IMR-90 (cell line): ENCODE data around the gene TPM3. TPM values are rescaled to one million over a fixed set of nuclear protein-coding genes. Genes with fewer than 3 reads are reported as not detected.
"Not testable (repeated sequence)": the region's sequence is repeated elsewhere in the genome, so short reads cannot be mapped to it uniquely, and the experiment has no call there.

Experiments
- ATAC-seq: fragments of 200-7000 bp; cut with Tn5 transposase; 2 replicates; pipeline ENCODE4 v1.9.1; 2020; ENCODE audit warnings: low read depth, mild to moderate bottlenecking, moderate library complexity
- BruUV-seq: library from RNA; stranded (reverse); fragments of 400-500 nt; replicated peaks from 2 replicates; lab custom pipeline; 2021; lab: Mats Ljungman, UMichigan
- CTCF ChIA-PET: fragments of 300-600 bp; formaldehyde crosslinking; extraction: SDS; loops from one replicate; lab custom pipeline; 2021; ENCODE audit warnings: antibody characterized with exemption; lab: Yijun Ruan, JAX
- POLR2A ChIA-PET: fragments of 300-600 bp; sonication (Branson Sonifier 250); formaldehyde crosslinking; loops from one replicate; lab custom pipeline; 2022; ENCODE audit warnings: antibody characterized with exemption; ENCODE audit not compliant: unreplicated experiment; lab: Charles Lee
- DNase-seq: peaks from one replicate; pipeline ENCODE4 v3.0.0; 2013
- H2AFZ ChIP-seq: replicated peaks from 2 replicates; pipeline ENCODE3; 2013; ENCODE audit warnings: low read length, mild to moderate bottlenecking; ENCODE audit not compliant: poor library complexity
- H2AK5ac ChIP-seq: 2 replicates; pipeline ENCODE4 v1.6.1; 2013; ENCODE audit warnings: low read depth, low read length, inconsistent platforms
- H2AK9ac ChIP-seq: replicated peaks from 2 replicates; pipeline ENCODE3; 2013; ENCODE audit warnings: mild to moderate bottlenecking, low read depth, low read length, moderate library complexity; ENCODE audit not compliant: poor library complexity
- H2BK120ac ChIP-seq: 2 replicates; pipeline ENCODE4 v1.6.1; 2013; ENCODE audit warnings: low read depth, low read length, inconsistent platforms
- H2BK15ac ChIP-seq: 3 replicates; pipeline ENCODE4 v1.6.1; 2013; ENCODE audit warnings: low read depth, low read length, inconsistent platforms
- H2BK20ac ChIP-seq: 2 replicates; pipeline ENCODE4 v1.6.1; 2013; ENCODE audit warnings: low read depth, mild to moderate bottlenecking, inconsistent platforms, low read length, moderate library complexity
- H2BK5ac ChIP-seq: 2 replicates; pipeline ENCODE4 v1.6.1; 2013; ENCODE audit warnings: mild to moderate bottlenecking, low read depth, low read length, inconsistent platforms; ENCODE audit not compliant: poor library complexity, severe bottlenecking
- H3K14ac ChIP-seq: replicated peaks from 2 replicates; pipeline ENCODE4 v1.6.1; 2013; ENCODE audit warnings: low read depth, low read length, inconsistent platforms
- H3K18ac ChIP-seq: 2 replicates; pipeline ENCODE4 v1.6.1; 2013; ENCODE audit warnings: low read depth, low read length, control low read depth
- H3K23ac ChIP-seq: 2 replicates; pipeline ENCODE4 v1.6.1; 2013; ENCODE audit warnings: low read depth, low read length, inconsistent platforms
- H3K27ac ChIP-seq: 2 replicates; pipeline ENCODE4 v1.5.1; 2013; ENCODE audit warnings: mild to moderate bottlenecking, control low read depth, low read length; ENCODE audit not compliant: insufficient read depth
- H3K27me3 ChIP-seq: 2 replicates; pipeline ENCODE4 v1.6.1; 2013; ENCODE audit warnings: low read length; ENCODE audit not compliant: control insufficient read depth, insufficient read depth
- H3K36me3 ChIP-seq: 2 replicates; pipeline ENCODE4 v1.6.1; 2013; ENCODE audit warnings: low read length, mixed read lengths; ENCODE audit not compliant: control insufficient read depth, insufficient read depth
- H3K4ac ChIP-seq: 2 replicates; pipeline ENCODE4 v1.6.1; 2013; ENCODE audit warnings: low read depth, low read length, inconsistent platforms
- H3K4me1 ChIP-seq: 2 replicates; pipeline ENCODE4 v1.6.1; 2013; ENCODE audit warnings: low read length, mixed read lengths; ENCODE audit not compliant: control insufficient read depth, insufficient read depth
- H3K4me2 ChIP-seq: 2 replicates; pipeline ENCODE4 v1.6.1; 2013; ENCODE audit warnings: low read depth, mild to moderate bottlenecking, control low read depth, low read length, moderate library complexity
- H3K4me3 ChIP-seq: 2 replicates; pipeline ENCODE4 v1.5.1; 2013; ENCODE audit warnings: low read depth, mild to moderate bottlenecking, control low read depth, low read length, moderate library complexity; ENCODE audit not compliant: insufficient read depth
- H3K56ac ChIP-seq: 2 replicates; pipeline ENCODE4 v1.6.1; 2013; ENCODE audit warnings: low read length, inconsistent platforms; ENCODE audit not compliant: insufficient read depth; ENCODE audit errors: extremely low read depth
- H3K79me1 ChIP-seq, 2 experiments: 2 replicates each; pipeline ENCODE4 v1.6.1; 2013; ENCODE audit warnings: low read length in 2 of 2, inconsistent platforms in 1 of 2, low read depth in 1 of 2
- H3K9ac ChIP-seq: 2 replicates; pipeline ENCODE4 v1.6.1; 2013; ENCODE audit warnings: low read depth, low read length, control low read depth
- H3K9me1 ChIP-seq: 2 replicates; pipeline ENCODE4 v1.6.1; 2013; ENCODE audit warnings: low read length, inconsistent platforms; ENCODE audit not compliant: insufficient read depth
- H3K9me3 ChIP-seq: 2 replicates; pipeline ENCODE4 v1.6.1; 2013; ENCODE audit warnings: low read length; ENCODE audit not compliant: control insufficient read depth, insufficient read depth
- H4K20me1 ChIP-seq: 2 replicates; pipeline ENCODE4 v1.6.1; 2013; ENCODE audit warnings: low read length, inconsistent platforms; ENCODE audit not compliant: insufficient read depth
- H4K5ac ChIP-seq: 2 replicates; pipeline ENCODE4 v1.6.1; 2013; ENCODE audit warnings: mild to moderate bottlenecking, low read depth, low read length, control low read depth
- H4K8ac ChIP-seq, 2 experiments: 2 replicates each; pipeline ENCODE4 v1.6.1; 2013; ENCODE audit warnings: low read depth in 2 of 2, low read length in 2 of 2, control low read depth in 1 of 2, inconsistent platforms in 1 of 2
- H4K91ac ChIP-seq: 2 replicates; pipeline ENCODE4 v1.6.1; 2013; ENCODE audit warnings: low read depth, low read length, inconsistent platforms; ENCODE audit not compliant: insufficient read depth
- WGBS, 2 experiments: methylation state at CpG; one replicate each; pipeline versions ENCODE4 v1.1.5 to v1.1.7; 2013; ENCODE audit warnings: missing lambda C conversion rate in 2 of 2; ENCODE audit not compliant: insufficient read length in 1 of 2; ENCODE audit errors: extremely low coverage in 2 of 2; 5-methylcytosine and 5-hydroxymethylcytosine counted together
- dilution Hi-C: fragments of 300-500 bp; cut with HindIII; formaldehyde crosslinking; loops from one replicate; pipeline ENCODE4 v1.14.3; 2018; ENCODE audit warnings: low sequenced_read_pairs; ENCODE audit not compliant: unreplicated experiment
- in situ Hi-C: fragments of 300-500 bp; cut with MboI; formaldehyde crosslinking; loops from 3 replicates; pipeline ENCODE4 v1.14.3; 2019; ENCODE audit warnings: low sequenced_read_pairs, inconsistent platforms, mixed read lengths
- intact Hi-C: fragments of 100-400 bp; cut with micrococcal nuclease; formaldehyde crosslinking; loops from 2 replicates; pipeline ENCODE4 v1.10.0; 2022
- polyA plus RNA-seq, 3 experiments: library from polyadenylated mRNA; depleted of rRNA; stranded (reverse); fragments of >200 nt; gene quantifications; 2 replicates each; pipeline ENCODE4 v1.2.3, GENCODE V29; 2012; ENCODE audit warnings: low replicate concordance in 1 of 3
- total RNA-seq: library from RNA; depleted of rRNA; stranded (reverse); fragments of >200 nt; gene quantifications from 2 replicates; pipeline ENCODE4 v1.2.3, GENCODE V29; 2012

The TPM3 gene
- total and polyA plus RNA-seq, 2 of the 4 experiments (the other 2 are of a cell fraction), result 438 to 530 TPM

DNA sequence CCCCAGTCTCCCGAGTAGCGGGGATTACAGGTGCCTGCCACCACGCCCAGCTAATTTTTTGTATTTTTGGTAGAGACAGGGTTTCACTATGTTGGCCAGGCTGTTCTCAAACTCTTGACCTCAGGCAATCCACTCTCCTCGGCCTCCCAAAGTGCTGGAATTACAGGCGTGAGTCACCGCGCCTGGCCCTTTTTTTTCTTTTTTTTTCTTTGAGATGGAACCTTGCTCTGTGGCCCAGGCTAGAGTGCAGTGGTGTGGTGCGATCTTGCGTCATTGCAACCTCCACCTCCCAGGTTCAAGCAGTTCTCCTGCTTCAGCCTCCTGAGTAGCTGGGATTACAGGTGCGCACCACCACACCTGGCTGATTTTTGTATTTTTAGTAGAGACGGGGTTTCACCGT lies 41.2 kb upstream of the TPM3 start:
- CTCF ChIA-PET, H3K4me3 ChIP-seq: not testable (repeated sequence)
- WGBS, 2 experiments, result 100% methylated on average over 2 of the region's 12 CpGs; no CpG with 5 or more reads in 1 of the 2 experiments

DNA sequence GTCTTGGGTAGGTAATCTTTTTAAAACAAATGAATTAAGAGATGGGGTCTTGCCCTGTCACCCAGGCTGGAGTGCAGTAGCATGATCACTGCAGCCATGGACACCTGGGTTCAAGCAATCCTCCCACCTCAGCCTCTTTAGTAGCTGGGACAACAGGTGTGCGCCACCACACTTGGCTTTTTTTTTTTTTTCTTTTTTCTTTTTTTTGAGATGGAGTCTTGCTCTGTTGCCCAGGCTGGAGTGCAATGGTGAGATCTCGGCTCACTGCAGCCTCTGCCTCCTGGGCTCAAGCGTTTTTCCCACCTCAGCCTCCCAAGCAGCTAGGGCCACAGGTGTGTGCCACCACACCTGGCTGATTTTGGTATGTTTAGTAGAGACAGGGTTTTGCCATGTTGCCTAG lies 39.2 kb upstream of the TPM3 start:
- intact Hi-C loops, result not testable (repeated sequence)
- H3K36me3 ChIP-seq, result peaks cover 74% of the 10 kb centered on the region

More for the DNA sequence above, 41.2 kb upstream of the TPM3 start:
- H4K8ac ChIP-seq, H3K27ac ChIP-seq, H4K91ac ChIP-seq, H3K23ac ChIP-seq, H3K4ac ChIP-seq, ATAC-seq, H3K4me1 ChIP-seq, H3K9me1 ChIP-seq, H2AK9ac ChIP-seq, H2BK20ac ChIP-seq, in situ Hi-C loops, H3K9ac ChIP-seq, H2BK120ac ChIP-seq, POLR2A ChIA-PET, dilution Hi-C loops, H3K18ac ChIP-seq, H2BK5ac ChIP-seq, H3K14ac ChIP-seq, H2BK15ac ChIP-seq, H3K27me3 ChIP-seq, BruUV-seq, DNase-seq, H2AFZ ChIP-seq, H4K5ac ChIP-seq, H3K4me2 ChIP-seq, H3K9me3 ChIP-seq, H3K56ac ChIP-seq, intact Hi-C loops, H2AK5ac ChIP-seq: not testable (repeated sequence)
- peaks cover 25 to 54% of the 10 kb centered on the region in 2 experiments for H3K79me1 ChIP-seq
- H3K36me3 ChIP-seq, result peaks cover 72% of the 10 kb centered on the region
- H4K20me1 ChIP-seq, result peaks cover 15% of the 10 kb centered on the region; the same call in 1 of the 2 replicates

More for the DNA sequence above, 39.2 kb upstream of the TPM3 start:
- H2BK120ac ChIP-seq, H2BK5ac ChIP-seq, H3K4me3 ChIP-seq, H2BK15ac ChIP-seq, H3K18ac ChIP-seq, H3K9me3 ChIP-seq, H2AFZ ChIP-seq, H3K4me1 ChIP-seq, H4K8ac ChIP-seq, BruUV-seq, ATAC-seq, POLR2A ChIA-PET, H4K91ac ChIP-seq, H3K27me3 ChIP-seq, H3K4ac ChIP-seq, dilution Hi-C loops, in situ Hi-C loops, H3K23ac ChIP-seq, H3K56ac ChIP-seq, H3K14ac ChIP-seq, H3K9ac ChIP-seq, H2AK5ac ChIP-seq, H2BK20ac ChIP-seq, DNase-seq, H2AK9ac ChIP-seq, H3K9me1 ChIP-seq, H3K27ac ChIP-seq, H3K4me2 ChIP-seq, H4K5ac ChIP-seq: not testable (repeated sequence)
- CTCF ChIA-PET, result interaction anchor here (0.6 kb wide), 1 partner anchor 647 kb away, joined by 4 read pairs; no protein-coding TSS in a partner anchor
- H4K20me1 ChIP-seq, result peaks cover 29% of the 10 kb centered on the region; the same call in 1 of the 2 replicates
- peaks cover 20 to 47% of the 10 kb centered on the region in 2 experiments for H3K79me1 ChIP-seq
- 100% methylated on average over 1 of the region's 3 CpGs; no CpG with 5 or more reads in 1 of the 2 experiments for WGBS, 2 experiments
